ENCODE measurements around the gene CCDC78.

The CCDC78 gene

GRCh38 chr16:678209-678857, 47.9 kb downstream of the CCDC78 start:
- no peak for DNase-seq (ENCODE audit: low read depth)

GRCh38 chr16:677316-678190, 48.7 kb downstream of the CCDC78 start:
- no peak for DNase-seq (ENCODE audit: low read depth)

- DNase-seq (ENCODE audit: low read depth), result no peak
Measured at GRCh38 chr16:676913-677312, 49.3 kb downstream of the CCDC78 start.

GRCh38 chr16:676565-676902, 49.7 kb downstream of the CCDC78 start:
- no peak for DNase-seq (ENCODE audit: low read depth)

DNA sequence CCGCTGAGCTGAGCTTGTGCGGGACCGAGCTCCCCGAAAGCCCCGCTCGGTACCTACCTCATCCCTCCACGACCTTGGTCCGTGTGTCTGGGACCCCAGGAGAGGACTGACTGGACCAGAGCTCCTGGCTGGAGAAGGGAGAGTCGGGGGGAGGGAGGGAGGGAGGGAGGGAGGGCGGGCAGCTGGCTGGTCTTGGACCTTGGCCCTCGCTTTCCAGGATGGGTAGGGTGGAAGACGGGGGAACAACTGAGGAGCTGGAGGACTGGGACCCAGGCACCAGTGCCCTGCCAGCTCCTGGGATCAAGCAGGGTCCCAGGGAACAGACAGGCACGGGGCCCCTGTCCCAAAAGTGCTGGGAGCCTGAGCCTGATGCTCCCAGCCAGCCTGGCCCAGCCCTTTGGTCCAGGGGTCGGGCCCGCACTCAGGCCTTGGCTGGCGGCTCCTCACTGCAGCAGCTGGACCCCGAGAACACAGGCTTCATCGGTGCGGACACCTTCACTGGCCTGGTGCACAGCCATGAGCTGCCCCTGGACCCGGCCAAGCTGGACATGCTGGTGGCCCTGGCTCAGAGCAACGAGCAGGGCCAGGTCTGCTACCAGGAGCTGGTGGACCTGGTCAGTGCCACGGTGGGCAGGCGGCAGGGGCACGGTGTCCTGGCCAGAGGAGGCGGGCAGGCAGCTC, 50.2 kb downstream of the CCDC78 start:
- no peak for DNase-seq (ENCODE audit: low read depth)

DNA sequence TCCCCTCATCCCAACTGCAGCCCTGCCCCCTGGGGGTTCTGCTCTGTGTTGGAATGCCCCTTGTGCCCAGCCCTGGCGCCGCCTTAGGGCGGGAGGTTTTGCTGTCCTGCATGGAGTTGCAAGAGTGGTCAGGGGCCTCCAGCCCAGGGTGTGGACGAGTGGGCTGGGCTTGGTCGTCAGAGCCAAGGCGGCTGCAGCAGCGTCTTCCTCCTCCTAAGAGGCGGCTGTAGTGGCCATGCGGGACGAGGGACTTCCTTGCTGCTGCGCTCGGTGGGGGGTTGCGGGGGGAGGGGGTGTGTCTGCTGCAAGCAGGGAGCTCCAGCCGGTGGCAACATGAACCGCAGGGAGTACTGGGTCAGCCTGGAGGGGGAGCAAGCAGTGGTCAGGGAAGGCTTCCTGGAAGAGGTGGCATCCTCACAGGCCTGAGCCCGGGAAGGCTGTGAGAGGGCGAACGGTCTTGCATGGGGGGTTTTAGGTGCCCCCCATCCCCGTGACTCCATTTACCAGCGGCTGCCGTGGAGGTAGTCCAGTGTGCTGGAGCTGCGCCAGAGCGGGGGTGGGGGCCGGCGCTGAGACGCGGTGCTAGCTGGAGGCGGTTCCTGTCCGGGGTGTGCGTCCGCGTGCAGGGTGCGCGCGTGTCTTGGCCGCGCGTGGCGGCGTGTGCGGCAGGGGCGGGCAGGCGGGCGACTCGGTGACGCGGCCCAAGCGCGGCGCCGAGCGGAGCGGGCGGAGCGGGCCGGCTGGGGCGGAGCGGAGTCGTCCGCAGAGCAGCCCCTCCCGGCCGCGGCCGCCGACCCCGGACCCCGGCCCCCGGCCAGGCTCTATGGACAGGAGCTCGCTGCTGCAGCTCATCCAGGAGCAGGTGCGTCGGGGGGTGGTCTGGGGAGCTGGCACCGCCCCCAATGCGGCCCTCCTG, 51.0 kb downstream of the CCDC78 start, which contains the start of gene RHBDL1:
Gene RHBDL1 (plus strand): TSS at position 704 of the 916 bp plus-strand sequence. CDS start 120 bp downstream, at position 824.
- peak; percentile 43 for DNase-seq (ENCODE audit: low read depth)

- DNase-seq (ENCODE audit: low read depth), result no peak
Measured at GRCh38 chr16:674214-674881, 51.9 kb downstream of the CCDC78 start.

- no peak for DNase-seq (ENCODE audit: low read depth)
Measured at GRCh38 chr16:673399-673991, 52.7 kb downstream of the CCDC78 start.

- no peak for DNase-seq (ENCODE audit: low read depth)
Measured at GRCh38 chr16:672851-673250, 53.4 kb downstream of the CCDC78 start.
